ENCODE data around the gene SPG7.
"Not testable (repeated sequence)": the region's sequence is repeated elsewhere in the genome, so short reads cannot be mapped to it uniquely, and the experiment has no call there.

Gene SPG7

GRCh38 chr16:89581045-89581695, 73.0 kb downstream of the SPG7 start:
- H3K9me3 Mint-ChIP-seq = no peaks in the 10 kb centered on the region
- ATAC-seq = no peak
- DNase-seq (ENCODE audit: low spot score in 2 of 2) = no peak
- no peaks in the 10 kb centered on the region for H3K4me1 Mint-ChIP-seq
- no peak overlapping the region for H3K27ac Mint-ChIP-seq
- no peaks in the 10 kb centered on the region for H3K36me3 Mint-ChIP-seq
- H3K4me3 Mint-ChIP-seq = no peak overlapping the region

DNA sequence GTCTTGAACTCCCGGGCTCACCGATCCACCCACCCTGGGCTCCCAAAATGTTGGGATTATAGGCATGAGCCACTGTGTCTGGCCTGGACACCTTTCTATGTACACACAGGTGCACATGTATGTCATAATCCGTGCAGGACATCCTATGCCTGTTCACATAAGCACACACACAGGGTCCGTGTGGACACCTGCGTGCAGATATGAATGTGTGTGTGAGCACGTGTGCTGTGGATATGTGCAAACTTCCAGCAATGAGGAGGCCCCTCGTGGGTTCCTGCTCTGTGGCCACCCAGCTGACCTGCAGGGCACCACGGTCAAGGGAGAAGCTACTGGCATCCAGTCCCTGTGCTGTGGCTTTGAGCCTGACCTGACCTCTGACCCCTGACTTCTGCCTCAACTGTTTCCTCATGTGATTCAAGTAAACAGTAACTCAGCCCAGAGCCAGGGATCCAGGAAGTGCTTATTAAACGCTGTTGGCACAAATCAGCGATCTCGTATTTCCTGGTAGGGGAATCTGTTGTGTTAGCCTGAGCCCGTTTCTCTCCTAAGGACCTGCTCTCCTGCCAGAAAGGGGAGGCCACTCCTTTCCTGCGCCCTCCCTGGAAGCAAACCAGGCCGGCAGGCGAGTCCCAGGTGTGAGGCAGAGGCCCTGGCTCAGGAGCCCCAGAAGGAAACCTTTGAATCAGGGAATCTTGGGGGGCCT, 73.8 kb downstream of the SPG7 start:
- Mint-ChIP-seq H3K9me3 (no peaks in the 10 kb centered on the region), H3K4me3 (no peak overlapping the region), H3K4me1 (no peaks in the 10 kb centered on the region), H3K36me3 (no peaks in the 10 kb centered on the region), H3K27ac (no peak overlapping the region)
- DNase-seq (ENCODE audit: low spot score in 2 of 2) (no peak), ATAC-seq (no peak)

DNA sequence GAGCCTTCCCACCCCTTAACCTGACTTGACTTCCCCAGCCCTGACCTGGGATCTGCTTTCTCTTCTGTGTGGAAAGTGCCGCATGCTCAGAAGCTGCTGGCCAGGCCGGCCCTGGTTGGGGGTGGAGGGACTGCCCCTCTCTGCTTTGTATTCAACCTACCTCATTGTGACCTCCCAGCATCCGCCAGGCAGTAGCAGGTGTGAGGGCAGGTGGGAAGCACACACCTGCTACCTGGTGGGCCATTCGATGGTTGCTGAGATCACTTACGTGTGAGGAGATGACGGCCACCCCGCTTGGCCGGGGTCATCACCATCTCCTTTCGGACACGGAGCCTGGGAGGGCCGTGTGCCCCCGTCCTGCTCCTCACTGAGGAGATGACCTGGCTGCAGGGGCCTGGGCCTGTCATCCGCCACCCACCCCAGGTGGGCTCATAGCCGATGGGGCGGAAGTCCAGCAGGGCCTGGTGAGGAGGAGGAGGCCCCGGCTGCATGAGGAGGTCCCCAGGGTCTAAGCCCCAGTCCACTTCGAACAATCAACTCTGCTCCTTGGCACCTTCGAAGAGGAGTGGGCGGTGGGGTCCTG, 74.5 kb downstream of the SPG7 start:
- no peak overlapping the region for H3K4me3 Mint-ChIP-seq
- ATAC-seq = no peak
- no peaks in the 10 kb centered on the region for H3K4me1 Mint-ChIP-seq
- H3K9me3 Mint-ChIP-seq = no peaks in the 10 kb centered on the region
- DNase-seq (ENCODE audit: low spot score in 2 of 2) = no peak
- H3K27ac Mint-ChIP-seq = no peak overlapping the region
- H3K36me3 Mint-ChIP-seq = no peaks in the 10 kb centered on the region

DNA sequence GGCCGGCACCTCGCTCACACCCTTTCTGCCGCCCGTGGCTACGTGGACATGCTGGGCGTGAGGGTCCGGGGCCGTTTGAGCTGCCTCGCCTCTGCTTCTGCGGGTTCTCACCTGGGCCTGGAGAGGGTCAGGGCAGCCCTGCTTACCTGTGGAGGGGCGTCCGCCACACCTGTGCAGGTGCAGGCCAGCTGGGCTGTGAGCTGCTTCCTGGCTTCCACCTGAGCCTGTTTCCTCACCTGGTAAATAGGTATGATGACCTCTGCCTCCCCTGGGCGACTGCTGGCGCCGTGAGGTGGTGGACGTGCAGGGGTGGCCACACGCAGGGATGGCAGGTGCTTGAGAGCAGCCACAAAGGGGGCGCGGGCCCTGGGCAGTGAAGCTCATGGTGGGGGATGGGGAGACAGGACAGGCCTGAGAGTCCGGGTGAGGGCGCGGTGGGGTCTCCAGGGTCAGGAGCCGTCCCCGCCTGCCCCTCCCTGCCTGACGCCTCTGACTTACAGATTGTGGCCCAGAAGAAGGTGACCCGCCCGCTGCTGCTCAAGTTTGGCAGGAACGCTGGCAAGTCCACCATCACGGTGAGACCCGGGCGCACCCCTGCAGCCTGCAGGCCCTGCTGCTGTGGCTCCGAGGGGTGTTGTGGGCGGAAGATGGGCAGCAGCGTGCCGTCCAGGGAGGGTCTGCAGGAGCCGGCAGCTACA, 75.1 kb downstream of the SPG7 start:
- ATAC-seq = no peak
- H3K36me3 Mint-ChIP-seq = no peaks in the 10 kb centered on the region
- no peaks in the 10 kb centered on the region for H3K9me3 Mint-ChIP-seq
- H3K4me1 Mint-ChIP-seq = no peaks in the 10 kb centered on the region
- no peak for DNase-seq (ENCODE audit: low spot score in 2 of 2)
- H3K4me3 Mint-ChIP-seq = no peak overlapping the region
- H3K27ac Mint-ChIP-seq = no peak overlapping the region

GRCh38 chr16:89583895-89584644, 75.9 kb downstream of the SPG7 start:
- DNase-seq (ENCODE audit: low spot score in 2 of 2) = no peak
- Mint-ChIP-seq H3K9me3 (no peaks in the 10 kb centered on the region), H3K27ac (no peak overlapping the region), H3K36me3 (no peaks in the 10 kb centered on the region), H3K4me1 (no peaks in the 10 kb centered on the region), H3K4me3 (no peak overlapping the region)
- peak; percentile 33 for ATAC-seq

DNA sequence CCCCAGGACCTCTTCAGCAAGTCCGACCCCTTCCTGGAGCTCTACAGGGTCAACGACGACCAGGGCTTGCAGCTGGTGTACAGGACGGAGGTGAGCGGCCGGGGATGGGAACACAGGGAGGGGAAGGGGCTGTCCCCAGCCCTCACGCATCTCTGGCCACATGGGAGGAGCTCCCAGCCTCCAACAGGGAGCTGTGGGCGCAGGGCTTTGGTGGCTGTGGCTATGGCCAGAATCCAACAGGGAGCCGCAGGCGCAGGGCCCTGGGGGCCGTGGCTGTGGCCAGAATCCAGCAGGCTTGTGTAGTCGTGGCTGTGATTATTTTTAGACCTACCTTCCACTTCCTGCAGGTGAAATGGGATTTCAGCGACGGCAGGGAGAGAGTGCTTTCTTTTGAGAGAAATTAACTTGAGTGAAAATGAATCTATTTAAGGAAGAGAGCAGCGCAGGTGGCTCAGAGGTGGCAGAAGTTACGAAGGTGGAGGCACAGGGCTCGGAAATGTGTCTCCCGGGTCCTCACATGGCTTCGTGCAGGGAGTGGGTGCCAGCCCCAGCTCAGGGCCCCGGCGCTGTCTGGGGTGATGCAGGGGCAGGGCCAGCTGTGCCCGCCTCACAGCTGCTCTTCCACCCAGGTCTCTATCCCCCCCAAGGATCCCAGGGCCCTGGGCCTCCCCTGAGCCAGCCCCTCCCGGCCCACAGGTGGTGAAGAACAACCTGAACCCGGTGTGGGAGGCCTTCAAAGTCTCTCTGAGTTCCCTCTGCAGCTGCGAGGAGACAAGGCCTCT, 76.8 kb downstream of the SPG7 start:
- no peaks in the 10 kb centered on the region for H3K9me3 Mint-ChIP-seq
- no peak for ATAC-seq
- H3K4me3 Mint-ChIP-seq = no peak overlapping the region

GRCh38 chr16:89586218-89586617, 78.0 kb downstream of the SPG7 start:
- Mint-ChIP-seq H3K27ac (no peak overlapping the region), H3K9me3 (no peaks in the 10 kb centered on the region), H3K36me3 (peaks cover 2% of the 10 kb centered on the region), H3K4me3 (no peak overlapping the region), H3K4me1 (no peaks in the 10 kb centered on the region)
- ATAC-seq (peak; percentile 27), DNase-seq (ENCODE audit: low spot score in 2 of 2) (no peak)

More for the DNA sequence above, 76.8 kb downstream of the SPG7 start:
- H3K4me1 Mint-ChIP-seq = no peaks in the 10 kb centered on the region
- DNase-seq (ENCODE audit: low spot score in 2 of 2) = no peak
- H3K36me3 Mint-ChIP-seq = no peaks in the 10 kb centered on the region
- H3K27ac Mint-ChIP-seq = no peak overlapping the region

DNA sequence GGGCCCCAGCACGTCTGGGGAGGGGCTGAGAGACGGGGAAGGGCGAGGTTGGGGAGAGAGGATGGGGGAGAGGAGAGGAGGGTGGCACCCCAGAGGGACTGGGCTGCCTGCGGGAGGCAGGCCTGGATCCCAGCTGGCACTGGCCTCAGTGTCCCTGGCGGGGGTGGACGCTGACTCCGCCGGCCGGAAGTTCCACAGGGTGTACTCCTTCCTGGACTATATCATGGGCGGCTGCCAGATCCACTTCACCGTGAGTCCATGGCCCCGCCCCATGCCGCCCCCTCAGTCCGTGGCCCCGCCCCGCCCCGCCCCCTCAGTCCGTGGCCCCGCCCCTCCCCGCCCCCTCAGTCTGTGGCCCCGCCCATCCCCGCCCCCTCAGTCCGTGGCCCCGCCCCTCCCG, 78.7 kb downstream of the SPG7 start:
- ATAC-seq (no peak), DNase-seq (ENCODE audit: low spot score in 2 of 2) (no peak)
- Mint-ChIP-seq H3K9me3 (no peaks in the 10 kb centered on the region), H3K27ac (no peak overlapping the region), H3K4me1 (no peaks in the 10 kb centered on the region), H3K4me3 (no peak overlapping the region), H3K36me3 (peaks cover 7% of the 10 kb centered on the region)

- not testable (repeated sequence) for DNase-seq (ENCODE audit: low spot score in 2 of 2); H3K4me3 Mint-ChIP-seq; H3K9me3 Mint-ChIP-seq; H3K4me1 Mint-ChIP-seq; H3K27ac Mint-ChIP-seq; H3K36me3 Mint-ChIP-seq; ATAC-seq
Measured at GRCh38 chr16:89587676-89588075, 79.5 kb downstream of the SPG7 start.

DNA sequence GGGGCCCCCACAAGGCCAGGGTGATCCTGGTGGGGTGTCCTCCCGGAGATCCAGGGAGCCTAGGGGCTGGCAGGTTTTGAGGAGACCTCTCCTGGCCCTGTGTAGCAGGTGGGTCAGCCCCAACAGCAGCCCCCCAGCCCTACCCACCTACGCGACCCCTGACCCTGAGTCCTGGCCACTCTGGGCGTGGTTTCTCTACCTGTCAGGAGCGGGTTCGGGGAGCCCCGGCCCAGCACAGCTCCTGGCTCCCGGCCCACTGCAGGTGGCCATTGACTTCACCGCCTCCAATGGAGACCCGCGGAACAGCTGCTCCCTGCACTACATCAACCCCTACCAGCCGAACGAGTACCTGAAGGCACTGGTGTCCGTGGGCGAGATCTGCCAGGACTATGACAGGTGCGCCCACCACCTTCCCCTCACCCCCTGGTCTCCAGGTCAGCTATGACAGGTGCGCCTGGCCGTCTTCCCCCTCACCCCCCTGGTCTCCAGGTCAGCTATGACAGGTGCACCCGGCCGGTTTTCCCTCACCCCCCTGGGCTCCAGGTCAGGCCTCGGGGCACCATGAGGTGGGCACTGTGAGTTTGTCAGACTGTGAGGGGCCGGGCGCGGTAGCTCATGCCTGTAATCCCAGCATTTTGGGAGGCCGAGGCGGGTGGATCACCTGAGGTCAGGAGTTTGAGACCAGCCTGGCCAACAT, 80.4 kb downstream of the SPG7 start:
- DNase-seq (ENCODE audit: low spot score in 2 of 2) = no peak
- peaks cover 7% of the 10 kb centered on the region for H3K36me3 Mint-ChIP-seq
- H3K27ac Mint-ChIP-seq = no peak overlapping the region
- H3K4me3 Mint-ChIP-seq = no peak overlapping the region
- H3K9me3 Mint-ChIP-seq = no peaks in the 10 kb centered on the region
- peaks cover 2% of the 10 kb centered on the region for H3K4me1 Mint-ChIP-seq
- no peak for ATAC-seq

- DNase-seq (ENCODE audit: low spot score in 2 of 2) (no peak), ATAC-seq (no peak)
- Mint-ChIP-seq H3K9me3 (no peaks in the 10 kb centered on the region), H3K27ac (no peak overlapping the region), H3K36me3 (peaks cover 7% of the 10 kb centered on the region), H3K4me1 (peaks cover 9% of the 10 kb centered on the region), H3K4me3 (no peak overlapping the region)
Measured at GRCh38 chr16:89589241-89589926, 81.2 kb downstream of the SPG7 start.

GRCh38 chr16:89593841-89594240, 85.6 kb downstream of the SPG7 start:
- peak overlapping the region; percentile 66 for H3K27ac Mint-ChIP-seq
- H3K36me3 Mint-ChIP-seq = peaks cover 7% of the 10 kb centered on the region
- H3K4me3 Mint-ChIP-seq = peak overlapping the region; percentile 20
- no peak for DNase-seq (ENCODE audit: low spot score in 2 of 2)
- H3K9me3 Mint-ChIP-seq = no peaks in the 10 kb centered on the region
- ATAC-seq = peak; percentile 90
- peaks cover 9% of the 10 kb centered on the region for H3K4me1 Mint-ChIP-seq

DNA sequence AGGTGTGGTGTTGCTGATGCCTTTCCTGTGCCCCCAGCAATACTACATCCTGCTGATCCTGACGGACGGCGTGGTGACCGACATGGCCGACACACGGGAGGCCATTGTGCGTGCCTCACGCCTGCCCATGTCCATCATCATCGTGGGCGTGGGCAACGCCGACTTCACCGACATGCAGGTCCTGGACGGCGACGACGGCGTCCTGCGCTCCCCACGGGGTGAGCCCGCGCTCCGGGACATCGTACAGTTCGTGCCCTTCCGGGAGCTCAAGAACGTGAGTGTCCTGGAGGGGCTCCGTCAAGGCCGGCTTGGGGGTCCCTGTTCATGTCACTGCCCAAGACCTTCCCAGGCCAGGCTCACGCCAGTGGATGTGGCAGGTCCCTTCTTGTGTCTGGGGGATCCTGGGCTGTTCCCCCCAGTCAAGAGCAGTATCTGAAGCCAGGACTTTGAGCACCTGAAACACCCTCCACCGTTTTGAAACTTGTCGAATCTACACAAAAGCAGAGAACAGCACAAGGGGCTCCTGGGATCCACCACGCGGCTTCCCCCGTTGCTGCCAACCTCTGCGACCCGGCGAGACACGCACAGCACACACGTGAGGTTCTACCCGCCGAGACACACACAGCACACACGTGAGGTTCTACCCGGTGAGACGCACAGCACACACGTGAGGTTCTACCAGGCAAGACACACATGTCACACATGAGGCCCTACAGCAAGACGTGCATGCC, 87.3 kb downstream of the SPG7 start:
- no peaks in the 10 kb centered on the region for H3K9me3 Mint-ChIP-seq
- H3K27ac Mint-ChIP-seq = no peak overlapping the region
- ATAC-seq = no peak
- no peak overlapping the region for H3K4me3 Mint-ChIP-seq
- no peak for DNase-seq (ENCODE audit: low spot score in 2 of 2)
- peaks cover 13% of the 10 kb centered on the region for H3K4me1 Mint-ChIP-seq
- H3K36me3 Mint-ChIP-seq = peaks cover 7% of the 10 kb centered on the region
